Ovary (tissue), 3 donors: ENCODE data around the gene TSPAN32.

Source experiments
- CTCF ChIP-seq, 3 donors: fragments of 450-650 bp in 2 of 3; fragments of 200-600 bp in 1 of 3; IDR thresholded peaks; one replicate each; pipeline versions ENCODE4 v1.5.1 to v1.8.0; 2016 to 2022; ENCODE audit warnings: antibody characterized with exemption in 3 of 3, mild to moderate bottlenecking in 1 of 3
- EP300 ChIP-seq: sonication (generic); formaldehyde crosslinking; IDR thresholded peaks from one replicate; pipeline ENCODE4 v1.6.1; 2017; ENCODE audit warnings: antibody characterized with exemption
- POLR2A ChIP-seq: fragments of 450-650 bp; IDR thresholded peaks from one replicate; pipeline ENCODE4 v1.6.1; 2017; ENCODE audit warnings: antibody characterized with exemption, mild to moderate bottlenecking, moderate library complexity
- donor health status: DM: no; HTN: no; CAD: no.

- TF ChIP-seq CTCF (IDR thresholded peaks at IDR 0.05) (no peak), POLR2A (no peak), EP300 (no peak)
Measured at GRCh38 chr11:2270322-2271076, 31.3 kb upstream of the TSPAN32 start, which contains the start of gene ASCL2.
